WERI-Rb-1 (cell line): ENCODE results near the gene LRTM2.

Experiments
- DNase-seq: peaks from one replicate; pipeline ENCODE4 v3.0.0-alpha.2; 2020
- H3K27ac ChIP-seq: fragments of 250-450 bp; sonication (Bioruptor Pico); 2 replicates; pipeline ENCODE4 v1.5.1; 2020; ENCODE audit warnings: mild to moderate bottlenecking, moderate library complexity
- H3K27me3 ChIP-seq: fragments of 250-450 bp; sonication (Bioruptor Pico); 2 replicates; pipeline ENCODE4 v1.5.1; 2021; ENCODE audit warnings: mild to moderate bottlenecking, low read depth, moderate library complexity; ENCODE audit not compliant: insufficient read depth, severe bottlenecking
- H3K36me3 ChIP-seq: fragments of 250-450 bp; sonication (Bioruptor Pico); 2 replicates; pipeline ENCODE4 v1.5.1; 2020; ENCODE audit warnings: mild to moderate bottlenecking, moderate library complexity
- H3K4me3 ChIP-seq: 2 replicates; pipeline ENCODE4 v1.5.1; 2011; ENCODE audit warnings: low read depth, mild to moderate bottlenecking, control low read depth, low read length
- H3K9me3 ChIP-seq: fragments of 250-450 bp; sonication (Bioruptor Pico); 2 replicates; pipeline ENCODE4 v1.5.1; 2021; ENCODE audit warnings: mild to moderate bottlenecking, moderate library complexity; ENCODE audit not compliant: severe bottlenecking
- CTCF ChIP-seq: IDR thresholded peaks from 2 replicates; pipeline ENCODE4 v1.5.1; 2011; ENCODE audit warnings: low read depth, mild to moderate bottlenecking, control low read depth, inconsistent platforms, low read length

LRTM2 gene

GRCh38 chr12:1863823-1864222 is 43.5 kb downstream of the LRTM2 start:
- Histone ChIP-seq H3K27me3 (no peaks in the 10 kb centered on the region), H3K36me3 (no peaks in the 10 kb centered on the region), H3K27ac (no peak overlapping the region), H3K4me3 (no peak overlapping the region), H3K9me3 (peaks cover 2% of the 10 kb centered on the region)
- no peak for TF ChIP-seq CTCF
- DNase-seq: no peak

GRCh38 chr12:1864456-1864855 is 44.1 kb downstream of the LRTM2 start:
- H3K4me3 ChIP-seq: no peak overlapping the region
- H3K9me3 ChIP-seq: peaks cover 2% of the 10 kb centered on the region

GRCh38 chr12:1864867-1865266 is 44.5 kb downstream of the LRTM2 start:
- Histone ChIP-seq H3K27ac (no peak overlapping the region), H3K9me3 (peaks cover 2% of the 10 kb centered on the region), H3K36me3 (no peaks in the 10 kb centered on the region), H3K27me3 (no peaks in the 10 kb centered on the region), H3K4me3 (no peak overlapping the region)
- TF ChIP-seq CTCF: no peak
- no peak for DNase-seq

More at GRCh38 chr12:1864456-1864855, 44.1 kb downstream of the LRTM2 start:
- no peak overlapping the region for H3K27ac ChIP-seq
- DNase-seq: no peak
- H3K27me3 ChIP-seq: no peaks in the 10 kb centered on the region
- no peak for TF ChIP-seq CTCF
- no peaks in the 10 kb centered on the region for H3K36me3 ChIP-seq

GRCh38 chr12:1865284-1865866 is 45.0 kb downstream of the LRTM2 start:
- TF ChIP-seq CTCF: no peak
- H3K27me3 ChIP-seq: no peaks in the 10 kb centered on the region

GRCh38 chr12:1869145-1869544 is 48.8 kb downstream of the LRTM2 start:
- no peaks in the 10 kb centered on the region for H3K36me3 ChIP-seq
- H3K9me3 ChIP-seq: peaks cover 2% of the 10 kb centered on the region
- H3K4me3 ChIP-seq: no peak overlapping the region
- no peaks in the 10 kb centered on the region for H3K27me3 ChIP-seq
- no peak for TF ChIP-seq CTCF
- DNase-seq: no peak
- no peak overlapping the region for H3K27ac ChIP-seq

More at GRCh38 chr12:1865284-1865866, 45.0 kb downstream of the LRTM2 start:
- Histone ChIP-seq H3K9me3 (peaks cover 2% of the 10 kb centered on the region), H3K36me3 (no peaks in the 10 kb centered on the region), H3K27ac (no peak overlapping the region), H3K4me3 (no peak overlapping the region)
- DNase-seq: no peak

GRCh38 chr12:1870086-1870485 is 49.7 kb downstream of the LRTM2 start:
- no peaks in the 10 kb centered on the region for H3K36me3 ChIP-seq
- no peak overlapping the region for H3K27ac ChIP-seq
- H3K4me3 ChIP-seq: no peak overlapping the region
- no peak for DNase-seq
- TF ChIP-seq CTCF: no peak
- H3K9me3 ChIP-seq: peaks cover 2% of the 10 kb centered on the region
- no peaks in the 10 kb centered on the region for H3K27me3 ChIP-seq
